ENCODE measurements around the gene PAX6.

Gene PAX6

GRCh38 chr11:31810779-31811647 lies at the start of gene PAX6:
Gene PAX6, minus strand, starts transcription at chr11:31811322. Its CDS starts 4,911 bp downstream, at chr11:31806411.
- peak; percentile 36 for DNase-seq

GRCh38 chr11:31860391-31860790 lies 49.3 kb upstream of the PAX6 start:
- DNase-seq, result no peak

- no peak for DNase-seq
These were observed 45.1 kb upstream of the PAX6 start for GRCh38 chr11:31856248-31856647.

- DNase-seq, result no peak
These were observed 44.3 kb upstream of the PAX6 start for GRCh38 chr11:31855466-31855865.

- DNase-seq, result no peak
These were observed 39.2 kb upstream of the PAX6 start for GRCh38 chr11:31850365-31850764.

- DNase-seq, result no peak
These were observed 36.6 kb upstream of the PAX6 start for GRCh38 chr11:31847761-31848160.

GRCh38 chr11:31845331-31845730 lies 34.2 kb upstream of the PAX6 start:
- no peak for DNase-seq

GRCh38 chr11:31844351-31844750 lies 33.2 kb upstream of the PAX6 start:
- DNase-seq, result no peak

- DNase-seq, result no peak
These were observed 30.3 kb upstream of the PAX6 start for GRCh38 chr11:31841435-31841834.

GRCh38 chr11:31834237-31834636 lies 23.1 kb upstream of the PAX6 start:
- no peak for DNase-seq

- no peak for DNase-seq
These were observed 19.3 kb upstream of the PAX6 start for GRCh38 chr11:31830406-31830805.

GRCh38 chr11:31828217-31828616 lies 17.1 kb upstream of the PAX6 start:
- DNase-seq, result no peak

GRCh38 chr11:31827455-31828206 lies 16.5 kb upstream of the PAX6 start:
- DNase-seq, result no peak

GRCh38 chr11:31826536-31827438 lies 15.7 kb upstream of the PAX6 start:
- DNase-seq, result no peak

GRCh38 chr11:31825838-31826484 lies 14.8 kb upstream of the PAX6 start:
- DNase-seq, result no peak

GRCh38 chr11:31824879-31825837 lies 14.0 kb upstream of the PAX6 start:
- DNase-seq, result no peak

- no peak for DNase-seq
These were observed 13.3 kb upstream of the PAX6 start for GRCh38 chr11:31824332-31824878.

GRCh38 chr11:31823644-31824331 lies 12.7 kb upstream of the PAX6 start:
- DNase-seq, result no peak

GRCh38 chr11:31822927-31823643 lies 12.0 kb upstream of the PAX6 start:
- no peak for DNase-seq

All from stimulated activated CD4-positive, alpha-beta T cell treated with anti-CD3 and anti-CD28 coated beads, Interleukin-4, amount 100 ng/mL, for 1 hour (primary cell).